Endodermal cell (in vitro differentiated cells): ENCODE results near the gene MAGOH. TPM values are rescaled to one million over a fixed set of nuclear protein-coding genes. Genes with fewer than 3 reads are reported as not detected.
A peak's percentile ranks its signal among the peaks of the same experiment; 100 is the strongest.

Experiments
- DNase-seq: peaks from one replicate; pipeline ENCODE4 v3.0.0-alpha.2; 2017
- H3K27ac ChIP-seq: 2 replicates; pipeline ENCODE4 v1.5.1; 2013; ENCODE audit warnings: mild to moderate bottlenecking, low read depth, low read length, moderate library complexity
- H3K27me3 ChIP-seq: 2 replicates; pipeline ENCODE4 v1.6.1; 2013; ENCODE audit warnings: mild to moderate bottlenecking, low read length, moderate library complexity; ENCODE audit not compliant: insufficient read depth, control insufficient read depth, poor library complexity, severe bottlenecking
- H3K36me3 ChIP-seq: 2 replicates; pipeline ENCODE4 v1.7.0; 2013; ENCODE audit warnings: mild to moderate bottlenecking, low read length, moderate library complexity; ENCODE audit not compliant: control insufficient read depth, insufficient read depth
- H3K4me1 ChIP-seq: one replicate; pipeline ENCODE4 v1.7.0; 2013; ENCODE audit warnings: low read length; ENCODE audit not compliant: control insufficient read depth, insufficient read depth
- H3K4me3 ChIP-seq: 2 replicates; pipeline ENCODE4 v1.5.1; 2013; ENCODE audit warnings: mild to moderate bottlenecking, low read length, moderate library complexity
- H3K9ac ChIP-seq: 2 replicates; pipeline ENCODE4 v1.6.1; 2013; ENCODE audit warnings: mild to moderate bottlenecking, low read length, moderate library complexity; ENCODE audit not compliant: poor library complexity, severe bottlenecking; ENCODE audit errors: extremely low read depth
- H3K9me3 ChIP-seq: 2 replicates; pipeline ENCODE4 v1.6.1; 2013; ENCODE audit warnings: mild to moderate bottlenecking, low read length, moderate library complexity; ENCODE audit not compliant: control insufficient read depth
- H3K27ac Mint-ChIP-seq: 2 replicates; pipeline ENCODE4 v1.8.0; 2020; ENCODE audit warnings: mixed read lengths
- H3K27me3 Mint-ChIP-seq: 2 replicates; pipeline ENCODE4 v1.8.0; 2021; ENCODE audit warnings: mild to moderate bottlenecking, mixed read lengths; ENCODE audit not compliant: insufficient read depth
- H3K36me3 Mint-ChIP-seq: 2 replicates; pipeline ENCODE4 v1.8.0; 2020; ENCODE audit warnings: low read depth, mixed read lengths
- H3K4me1 Mint-ChIP-seq: 2 replicates; pipeline ENCODE4 v1.8.0; 2020; ENCODE audit warnings: mixed read lengths
- H3K4me3 Mint-ChIP-seq: 2 replicates; pipeline ENCODE4 v1.8.0; 2020; ENCODE audit warnings: mild to moderate bottlenecking, moderate library complexity, mixed read lengths
- H3K9me3 Mint-ChIP-seq: 2 replicates; pipeline ENCODE4 v1.8.0; 2020; ENCODE audit warnings: mild to moderate bottlenecking, mixed read lengths
- CTCF ChIP-seq: fragments of 200-600 bp; sonication (generic); conservative IDR thresholded peaks from 2 replicates; pipeline ENCODE4 v1.5.0; 2021; ENCODE audit warnings: antibody characterized with exemption, mild to moderate bottlenecking
- WGBS, 2 experiments: methylation state at CpG; one replicate each; pipeline versions ENCODE4 v1.1.5 to v1.1.7; 2013; ENCODE audit warnings: missing lambda C conversion rate in 2 of 2, mixed read lengths in 1 of 2; ENCODE audit not compliant: insufficient coverage in 1 of 2, insufficient read length in 1 of 2; 5-methylcytosine and 5-hydroxymethylcytosine counted together
- total RNA-seq, 2 donors: library from RNA; stranded (reverse); fragmentation: NEBNext Ultra II Directional in 1 of 2; extraction: Animal tissue kit (Norgen Biotek cat#: 25700) in 1 of 2; gene quantifications; 2 replicates in 1 of 2; 3 replicates in 1 of 2; pipeline ENCODE4 v1.2.1, GENCODE V29; 2021

Gene MAGOH
- total RNA-seq, 2 donors from 2014 or later, result 59.1 to 74.7 TPM

DNA sequence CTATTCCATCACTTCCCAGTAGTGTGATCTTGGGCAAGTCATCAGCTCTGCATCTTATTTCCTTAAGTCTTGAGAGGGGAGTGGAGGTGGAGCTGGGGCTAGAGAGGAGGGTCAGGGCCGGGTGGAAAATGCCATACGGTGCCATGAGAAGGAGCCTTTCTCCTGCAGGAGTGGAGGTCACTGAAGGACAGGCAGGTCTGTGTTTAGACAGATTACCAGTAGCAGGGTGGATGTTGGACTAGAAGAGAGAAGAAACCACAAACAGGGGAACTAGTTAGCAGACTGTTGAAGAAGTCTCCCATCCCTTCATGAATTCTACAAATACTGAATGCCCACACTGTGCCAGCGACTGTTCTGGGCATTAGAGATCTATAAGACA, 55.6 kb downstream of the MAGOH start:
- H3K27me3 Mint-ChIP-seq, result peaks cover 13% of the 10 kb centered on the region

GRCh38 chr1:53182111-53182593, 56.2 kb downstream of the MAGOH start:
- Histone ChIP-seq H3K4me1 (peaks cover 14% of the 10 kb centered on the region), H3K27ac (no peak overlapping the region), H3K36me3 (no peaks in the 10 kb centered on the region), H3K9ac (no peak overlapping the region), H3K9me3 (no peaks in the 10 kb centered on the region), H3K27me3 (peaks cover 8% of the 10 kb centered on the region), H3K4me3 (no peak overlapping the region)
- Mint-ChIP-seq H3K27me3 (peaks cover 13% of the 10 kb centered on the region), H3K27ac (no peak overlapping the region), H3K4me1 (peaks cover 14% of the 10 kb centered on the region), H3K36me3 (no peaks in the 10 kb centered on the region), H3K4me3 (no peak overlapping the region), H3K9me3 (no peaks in the 10 kb centered on the region)
- TF ChIP-seq CTCF, result peak; percentile 98
- peak; percentile 94 for DNase-seq
- WGBS, 2 experiments, result 32 to 40% methylated on average over 9 to 16 of the region's 16 CpGs

More for the DNA sequence above, 55.6 kb downstream of the MAGOH start:
- H3K9me3 ChIP-seq, result no peaks in the 10 kb centered on the region
- Mint-ChIP-seq H3K36me3 (no peaks in the 10 kb centered on the region), H3K4me3 (no peak overlapping the region), H3K9me3 (no peaks in the 10 kb centered on the region), H3K4me1 (peaks cover 18% of the 10 kb centered on the region), H3K27ac (no peak overlapping the region)
- no peak overlapping the region for H3K27ac ChIP-seq
- no peaks in the 10 kb centered on the region for H3K36me3 ChIP-seq
- WGBS, 2 experiments, result 78 to 87% methylated on average over 3 of the region's 3 CpGs
- no peak for DNase-seq
- H3K4me1 ChIP-seq, result peaks cover 14% of the 10 kb centered on the region
- no peak overlapping the region for H3K4me3 ChIP-seq
- peaks cover 8% of the 10 kb centered on the region for H3K27me3 ChIP-seq
- TF ChIP-seq CTCF, result no peak
- no peak overlapping the region for H3K9ac ChIP-seq

- H3K9ac ChIP-seq, result no peak overlapping the region
- peaks cover 18% of the 10 kb centered on the region for H3K27me3 Mint-ChIP-seq
- peaks cover 14% of the 10 kb centered on the region for H3K4me1 ChIP-seq
- 96% methylated on average over 5 of the region's 5 CpGs; no CpG with 5 or more reads in 1 of the 2 experiments for WGBS, 2 experiments
- H3K27ac Mint-ChIP-seq, result no peak overlapping the region
- H3K27me3 ChIP-seq, result peaks cover 8% of the 10 kb centered on the region
- no peak for DNase-seq
- H3K4me1 Mint-ChIP-seq, result peaks cover 12% of the 10 kb centered on the region
- no peak overlapping the region for H3K4me3 Mint-ChIP-seq
- H3K36me3 ChIP-seq, result no peaks in the 10 kb centered on the region
- no peak overlapping the region for H3K27ac ChIP-seq
- TF ChIP-seq CTCF, result no peak
- no peaks in the 10 kb centered on the region for H3K36me3 Mint-ChIP-seq
- H3K9me3 Mint-ChIP-seq, result no peaks in the 10 kb centered on the region
- no peak overlapping the region for H3K4me3 ChIP-seq
- no peaks in the 10 kb centered on the region for H3K9me3 ChIP-seq
These were observed 57.4 kb downstream of the MAGOH start for GRCh38 chr1:53180951-53181350.
